Esophagus muscularis mucosa (tissue), 4 donors: ENCODE data around the gene CARHSP1.
"Not testable (repeated sequence)": the region's sequence is repeated elsewhere in the genome, so short reads cannot be mapped to it uniquely, and the experiment has no call there.

Experiments
- CTCF ChIP-seq, 3 experiments: fragments of 200-600 bp in 2 of 3; fragments of 450-650 bp in 1 of 3; sonication (generic) in 2 of 3; IDR thresholded peaks; one replicate each; pipeline ENCODE4 v1.5.1; 2017 to 2019; ENCODE audit warnings: antibody characterized with exemption in 3 of 3, mild to moderate bottlenecking in 2 of 3, moderate library complexity in 1 of 3
- EP300 ChIP-seq: sonication (generic); formaldehyde crosslinking; IDR thresholded peaks from one replicate; pipeline ENCODE4 v1.6.1; 2017; ENCODE audit warnings: antibody characterized with exemption
- POLR2A ChIP-seq: fragments of 450-650 bp; IDR thresholded peaks from one replicate; pipeline ENCODE4 v1.6.1; 2017; ENCODE audit warnings: antibody characterized with exemption, moderate library complexity, mild to moderate bottlenecking, low read depth

GRCh38 chr16:8917336-8917735 is 48.5 kb upstream of the CARHSP1 start:
- TF ChIP-seq CTCF (IDR thresholded peaks at IDR 0.05); EP300; POLR2A: not testable (repeated sequence)
